ENCODE results near the gene SPEG.

Gene SPEG

GRCh38 chr2:219459460-219460311 is 25.0 kb downstream of the SPEG start:
- Histone ChIP-seq H3K9me3 (ENCODE audit: insufficient read depth, low read depth, low read length) (no peaks in the 10 kb centered on the region), H3K9ac (ENCODE audit: low read depth, low read length) (no peak overlapping the region; the same call in 1 of the 2 replicates), H3K4me1 (ENCODE audit: insufficient read depth, low read length) (peaks cover 29% of the 10 kb centered on the region), H3K27me3 (ENCODE audit: insufficient read depth, low read length) (peaks cover 6% of the 10 kb centered on the region; the same call in 1 of the 2 replicates), H3K36me3 (ENCODE audit: insufficient read depth, low read depth, low read length) (0 out of 2 replicates have a peak, but pooled peaks cover 10% of the 10 kb centered on the region), H3K27ac (ENCODE audit: low read length) (no peak overlapping the region), H3K4me3 (ENCODE audit: low read length) (no peak overlapping the region; the same call in 1 of the 2 replicates)

- Histone ChIP-seq H3K9me3 (ENCODE audit: insufficient read depth, low read depth, low read length) (no peaks in the 10 kb centered on the region), H3K27ac (ENCODE audit: low read length) (peak overlapping the region; percentile 63), H3K27me3 (ENCODE audit: insufficient read depth, low read length) (peaks cover 6% of the 10 kb centered on the region; the same call in 1 of the 2 replicates), H3K9ac (ENCODE audit: low read depth, low read length) (no peak overlapping the region; the same call in 1 of the 2 replicates), H3K36me3 (ENCODE audit: insufficient read depth, low read depth, low read length) (0 out of 2 replicates have a peak, but pooled peaks cover 10% of the 10 kb centered on the region), H3K4me3 (ENCODE audit: low read length) (peak overlapping the region; percentile 8; the same call in 1 of the 2 replicates), H3K4me1 (ENCODE audit: insufficient read depth, low read length) (peaks cover 29% of the 10 kb centered on the region)
These were observed 25.8 kb downstream of the SPEG start for GRCh38 chr2:219460424-219460926.

- H3K4me3 ChIP-seq (ENCODE audit: low read length): peak overlapping the region; percentile 8; the same call in 1 of the 2 replicates
- peaks cover 6% of the 10 kb centered on the region; the same call in 1 of the 2 replicates for H3K27me3 ChIP-seq (ENCODE audit: insufficient read depth, low read length)
These were observed 26.4 kb downstream of the SPEG start for GRCh38 chr2:219461047-219461514.

GRCh38 chr2:219461669-219462068 is 27.0 kb downstream of the SPEG start:
- Histone ChIP-seq H3K9me3 (ENCODE audit: insufficient read depth, low read depth, low read length) (no peaks in the 10 kb centered on the region), H3K4me1 (ENCODE audit: insufficient read depth, low read length) (peaks cover 29% of the 10 kb centered on the region), H3K36me3 (ENCODE audit: insufficient read depth, low read depth, low read length) (0 out of 2 replicates have a peak, but pooled peaks cover 10% of the 10 kb centered on the region), H3K27me3 (ENCODE audit: insufficient read depth, low read length) (peaks cover 6% of the 10 kb centered on the region; the same call in 1 of the 2 replicates), H3K4me3 (ENCODE audit: low read length) (no peak overlapping the region), H3K9ac (ENCODE audit: low read depth, low read length) (no peak overlapping the region), H3K27ac (ENCODE audit: low read length) (peak overlapping the region; percentile 26)

More at GRCh38 chr2:219461047-219461514, 26.4 kb downstream of the SPEG start:
- Histone ChIP-seq H3K27ac (ENCODE audit: low read length) (peak overlapping the region; percentile 63), H3K9me3 (ENCODE audit: insufficient read depth, low read depth, low read length) (no peaks in the 10 kb centered on the region), H3K9ac (ENCODE audit: low read depth, low read length) (no peak overlapping the region; the same call in 1 of the 2 replicates), H3K36me3 (ENCODE audit: insufficient read depth, low read depth, low read length) (0 out of 2 replicates have a peak, but pooled peaks cover 10% of the 10 kb centered on the region), H3K4me1 (ENCODE audit: insufficient read depth, low read length) (peaks cover 29% of the 10 kb centered on the region)

- Histone ChIP-seq H3K27me3 (ENCODE audit: insufficient read depth, low read length) (peaks cover 6% of the 10 kb centered on the region; the same call in 1 of the 2 replicates), H3K27ac (ENCODE audit: low read length) (no peak overlapping the region), H3K9me3 (ENCODE audit: insufficient read depth, low read depth, low read length) (no peaks in the 10 kb centered on the region), H3K4me3 (ENCODE audit: low read length) (no peak overlapping the region), H3K4me1 (ENCODE audit: insufficient read depth, low read length) (peaks cover 29% of the 10 kb centered on the region), H3K9ac (ENCODE audit: low read depth, low read length) (no peak overlapping the region), H3K36me3 (ENCODE audit: insufficient read depth, low read depth, low read length) (0 out of 2 replicates have a peak, but pooled peaks cover 10% of the 10 kb centered on the region)
These were observed 27.7 kb downstream of the SPEG start for GRCh38 chr2:219462349-219462748.

GRCh38 chr2:219464286-219465032 is 29.8 kb downstream of the SPEG start:
- Histone ChIP-seq H3K27me3 (ENCODE audit: insufficient read depth, low read length) (peaks cover 6% of the 10 kb centered on the region; the same call in 1 of the 2 replicates), H3K9ac (ENCODE audit: low read depth, low read length) (no peak overlapping the region), H3K4me1 (ENCODE audit: insufficient read depth, low read length) (peaks cover 19% of the 10 kb centered on the region), H3K27ac (ENCODE audit: low read length) (no peak overlapping the region), H3K9me3 (ENCODE audit: insufficient read depth, low read depth, low read length) (no peaks in the 10 kb centered on the region), H3K36me3 (ENCODE audit: insufficient read depth, low read depth, low read length) (0 out of 2 replicates have a peak, but pooled peaks cover 10% of the 10 kb centered on the region), H3K4me3 (ENCODE audit: low read length) (no peak overlapping the region)

- Histone ChIP-seq H3K4me1 (ENCODE audit: insufficient read depth, low read length) (peaks cover 7% of the 10 kb centered on the region), H3K27me3 (ENCODE audit: insufficient read depth, low read length) (no peaks in the 10 kb centered on the region), H3K9me3 (ENCODE audit: insufficient read depth, low read depth, low read length) (no peaks in the 10 kb centered on the region), H3K27ac (ENCODE audit: low read length) (no peak overlapping the region), H3K36me3 (ENCODE audit: insufficient read depth, low read depth, low read length) (0 out of 2 replicates have a peak, but pooled peaks cover 10% of the 10 kb centered on the region), H3K4me3 (ENCODE audit: low read length) (no peak overlapping the region), H3K9ac (ENCODE audit: low read depth, low read length) (no peak overlapping the region)
These were observed 31.3 kb downstream of the SPEG start for GRCh38 chr2:219465659-219466561.

GRCh38 chr2:219466816-219467735 is 32.4 kb downstream of the SPEG start:
- no peaks in the 10 kb centered on the region for H3K27me3 ChIP-seq (ENCODE audit: insufficient read depth, low read length)
- H3K4me3 ChIP-seq (ENCODE audit: low read length): no peak overlapping the region
- H3K36me3 ChIP-seq (ENCODE audit: insufficient read depth, low read depth, low read length): 0 out of 2 replicates have a peak, but pooled peaks cover 8% of the 10 kb centered on the region
- no peak overlapping the region for H3K27ac ChIP-seq (ENCODE audit: low read length)
- H3K9me3 ChIP-seq (ENCODE audit: insufficient read depth, low read depth, low read length): no peaks in the 10 kb centered on the region
- H3K4me1 ChIP-seq (ENCODE audit: insufficient read depth, low read length): no peaks in the 10 kb centered on the region
- H3K9ac ChIP-seq (ENCODE audit: low read depth, low read length): no peak overlapping the region

- no peak overlapping the region for H3K27ac ChIP-seq (ENCODE audit: low read length)
- H3K27me3 ChIP-seq (ENCODE audit: insufficient read depth, low read length): no peaks in the 10 kb centered on the region
- no peak overlapping the region for H3K4me3 ChIP-seq (ENCODE audit: low read length)
- 0 out of 2 replicates have a peak, but pooled peaks cover 3% of the 10 kb centered on the region for H3K36me3 ChIP-seq (ENCODE audit: insufficient read depth, low read depth, low read length)
- no peaks in the 10 kb centered on the region for H3K4me1 ChIP-seq (ENCODE audit: insufficient read depth, low read length)
- no peaks in the 10 kb centered on the region for H3K9me3 ChIP-seq (ENCODE audit: insufficient read depth, low read depth, low read length)
- no peak overlapping the region for H3K9ac ChIP-seq (ENCODE audit: low read depth, low read length)
These were observed 33.1 kb downstream of the SPEG start for GRCh38 chr2:219467736-219468075.

Measured in iPS-20b (cell line).